ENCODE measurements around the gene SRPK2.
"Not testable (repeated sequence)": the region's sequence is repeated elsewhere in the genome, so short reads cannot be mapped to it uniquely, and the experiment has no call there.

Gene SRPK2

GRCh38 chr7:105336009-105336408 is 52.7 kb downstream of the SRPK2 start:
- Mint-ChIP-seq H3K9me3 (no peaks in the 10 kb centered on the region), H3K4me3 (no peak overlapping the region), H3K4me1 (ENCODE audit: low read depth) (peaks cover 9% of the 10 kb centered on the region)

DNA sequence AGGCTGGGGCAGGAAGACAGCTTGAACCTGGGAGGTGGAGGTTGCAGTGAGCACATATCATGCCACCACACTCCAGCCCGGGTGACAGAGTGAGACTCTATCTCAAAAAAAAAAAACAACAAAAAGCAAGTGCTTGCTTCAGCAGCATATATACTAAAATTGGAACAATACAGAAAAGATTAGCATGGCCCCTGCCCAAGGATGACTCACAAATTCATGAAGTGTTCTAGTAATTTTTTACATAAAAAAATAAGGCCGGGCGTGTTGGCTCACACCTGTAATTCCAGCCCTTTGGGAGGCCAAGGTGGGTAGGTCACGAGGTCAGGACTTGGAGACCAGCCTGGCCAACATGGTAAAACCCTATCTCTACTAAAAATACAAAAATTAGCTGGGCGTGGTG is 56.1 kb downstream of the SRPK2 start:
- H3K27ac Mint-ChIP-seq; H3K36me3 Mint-ChIP-seq (ENCODE audit: low read depth); H3K9me3 Mint-ChIP-seq; H3K4me3 Mint-ChIP-seq; H3K27me3 Mint-ChIP-seq (ENCODE audit: low read depth); H3K4me1 Mint-ChIP-seq (ENCODE audit: low read depth): not testable (repeated sequence)

More at GRCh38 chr7:105336009-105336408, 52.7 kb downstream of the SRPK2 start:
- Mint-ChIP-seq H3K27ac (no peak overlapping the region), H3K36me3 (ENCODE audit: low read depth) (no peaks in the 10 kb centered on the region), H3K27me3 (ENCODE audit: low read depth) (no peaks in the 10 kb centered on the region)

- H3K36me3 Mint-ChIP-seq (ENCODE audit: low read depth) = no peaks in the 10 kb centered on the region
- H3K4me1 Mint-ChIP-seq (ENCODE audit: low read depth) = peaks cover 9% of the 10 kb centered on the region
- H3K4me3 Mint-ChIP-seq = no peak overlapping the region
- no peaks in the 10 kb centered on the region for H3K9me3 Mint-ChIP-seq
- no peak overlapping the region for H3K27ac Mint-ChIP-seq
- no peaks in the 10 kb centered on the region for H3K27me3 Mint-ChIP-seq (ENCODE audit: low read depth)
These were observed 58.2 kb downstream of the SRPK2 start for GRCh38 chr7:105330526-105330925.

- peaks cover 13% of the 10 kb centered on the region for H3K4me1 Mint-ChIP-seq (ENCODE audit: low read depth)
- no peaks in the 10 kb centered on the region for H3K9me3 Mint-ChIP-seq
- H3K4me3 Mint-ChIP-seq = no peak overlapping the region
- no peaks in the 10 kb centered on the region for H3K36me3 Mint-ChIP-seq (ENCODE audit: low read depth)
- H3K27ac Mint-ChIP-seq = no peak overlapping the region
- H3K27me3 Mint-ChIP-seq (ENCODE audit: low read depth) = no peaks in the 10 kb centered on the region
These were observed 61.5 kb downstream of the SRPK2 start for GRCh38 chr7:105327201-105327600.

DNA sequence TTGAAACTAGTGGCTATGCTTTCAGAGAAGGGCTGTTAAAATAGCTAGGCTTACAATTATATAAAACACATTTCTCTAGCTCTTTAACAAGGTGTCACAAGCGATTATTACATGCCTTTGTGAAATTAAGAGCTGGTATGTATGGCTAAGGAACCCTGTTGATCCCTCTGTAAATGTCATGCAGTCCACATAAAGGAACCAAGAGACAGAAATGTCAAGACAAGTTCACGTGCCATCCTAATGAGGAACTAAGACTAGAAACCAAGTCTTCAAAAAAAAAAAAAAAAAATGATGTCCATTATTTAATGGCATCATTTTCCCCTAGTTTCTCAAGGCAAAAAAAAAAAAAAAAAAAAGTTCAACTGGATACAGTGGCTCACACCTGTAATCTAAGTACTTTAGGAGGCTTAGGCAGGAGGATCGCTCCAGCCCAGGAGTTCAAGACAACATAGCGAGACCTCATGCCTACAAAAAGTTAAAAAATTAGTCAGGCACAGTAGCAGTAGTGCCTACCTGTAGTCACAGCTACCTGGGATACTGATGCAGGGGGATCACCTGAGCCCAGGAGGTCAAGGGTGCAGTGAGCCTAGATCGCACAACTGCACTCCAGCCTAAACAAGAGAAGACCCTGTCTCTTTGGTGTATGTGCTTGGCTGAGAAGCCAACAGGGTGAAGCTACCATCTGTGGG is 63.4 kb downstream of the SRPK2 start:
- Mint-ChIP-seq H3K36me3 (ENCODE audit: low read depth) (peaks cover 3% of the 10 kb centered on the region), H3K4me3 (no peak overlapping the region), H3K27me3 (ENCODE audit: low read depth) (no peaks in the 10 kb centered on the region), H3K9me3 (no peaks in the 10 kb centered on the region), H3K4me1 (ENCODE audit: low read depth) (peaks cover 11% of the 10 kb centered on the region), H3K27ac (no peak overlapping the region)

DNA sequence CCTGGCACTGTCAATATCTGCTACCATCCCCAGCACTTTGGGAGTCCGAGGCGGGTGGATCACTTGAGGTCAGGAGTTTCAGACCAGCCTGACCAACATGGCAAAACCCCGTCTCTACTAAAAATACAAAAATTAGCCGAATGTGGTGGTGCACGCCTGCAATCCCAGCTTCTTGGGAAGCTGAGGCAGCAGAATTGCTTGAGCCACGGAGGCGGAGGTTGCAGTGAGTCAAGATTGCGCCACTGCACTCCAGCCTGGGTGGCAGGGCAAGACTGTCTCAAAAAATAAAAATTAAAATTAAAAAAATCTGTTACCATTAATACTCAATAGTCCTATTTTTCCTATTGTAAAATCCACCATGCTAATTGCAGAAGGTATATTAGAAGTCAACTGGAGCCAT is 64.1 kb downstream of the SRPK2 start:
- H3K9me3 Mint-ChIP-seq; H3K27ac Mint-ChIP-seq; H3K36me3 Mint-ChIP-seq (ENCODE audit: low read depth); H3K4me3 Mint-ChIP-seq; H3K27me3 Mint-ChIP-seq (ENCODE audit: low read depth): not testable (repeated sequence)
- peaks cover 11% of the 10 kb centered on the region for H3K4me1 Mint-ChIP-seq (ENCODE audit: low read depth)

DNA sequence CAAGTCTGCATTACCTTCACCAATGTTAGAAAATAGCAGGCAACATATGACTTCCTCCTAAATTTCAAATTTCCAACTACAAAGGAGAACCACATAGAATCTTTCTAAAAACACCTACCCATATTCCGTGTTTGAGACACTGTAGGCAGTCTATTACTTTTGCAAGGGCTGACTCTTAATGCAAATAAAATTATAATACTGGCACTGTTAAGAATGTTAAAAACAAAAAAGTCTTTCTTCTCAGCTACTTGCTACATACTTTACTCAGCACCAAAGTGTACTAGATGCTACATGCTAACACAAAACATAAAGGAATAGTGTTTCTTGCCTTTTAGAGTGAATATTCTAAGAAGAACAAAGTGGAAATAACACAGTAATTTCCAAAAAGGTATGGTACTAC is 65.4 kb downstream of the SRPK2 start:
- no peaks in the 10 kb centered on the region for H3K9me3 Mint-ChIP-seq
- H3K4me1 Mint-ChIP-seq (ENCODE audit: low read depth) = peaks cover 6% of the 10 kb centered on the region
- H3K4me3 Mint-ChIP-seq = no peak overlapping the region
- H3K36me3 Mint-ChIP-seq (ENCODE audit: low read depth) = peaks cover 3% of the 10 kb centered on the region
- H3K27ac Mint-ChIP-seq = no peak overlapping the region
- no peaks in the 10 kb centered on the region for H3K27me3 Mint-ChIP-seq (ENCODE audit: low read depth)

DNA sequence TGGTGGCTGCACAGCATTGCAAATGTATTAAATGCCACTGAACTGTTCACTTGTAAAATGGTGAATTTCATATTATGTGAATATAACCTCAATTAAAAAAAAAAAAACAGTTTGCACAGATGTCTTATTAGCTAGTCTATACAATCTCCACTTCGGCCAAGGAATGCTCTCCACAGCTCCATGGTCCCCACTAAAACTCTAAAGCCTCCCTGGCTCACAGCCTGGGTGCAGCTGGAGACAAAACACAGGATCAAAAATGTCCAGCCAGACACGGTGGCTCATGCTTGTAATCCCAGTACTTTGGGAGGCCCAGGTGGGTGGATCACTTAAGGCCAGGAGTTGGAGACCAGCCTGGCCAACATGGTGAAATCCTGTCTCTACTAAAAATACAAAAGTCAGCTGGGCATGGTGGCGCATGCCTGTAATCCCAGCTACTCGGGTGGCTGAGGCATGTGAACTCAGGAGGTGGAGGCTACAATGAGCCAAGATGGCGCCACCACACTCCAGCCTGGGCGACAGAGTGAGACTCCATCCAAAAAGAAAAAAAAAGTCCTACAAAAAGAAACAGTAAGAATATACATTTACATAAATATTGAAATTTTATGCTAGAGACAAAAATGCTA is 66.0 kb downstream of the SRPK2 start:
- Mint-ChIP-seq H3K4me1 (ENCODE audit: low read depth) (peaks cover 6% of the 10 kb centered on the region), H3K27ac (no peak overlapping the region), H3K4me3 (no peak overlapping the region), H3K9me3 (no peaks in the 10 kb centered on the region), H3K36me3 (ENCODE audit: low read depth) (peaks cover 3% of the 10 kb centered on the region), H3K27me3 (ENCODE audit: low read depth) (no peaks in the 10 kb centered on the region)

DNA sequence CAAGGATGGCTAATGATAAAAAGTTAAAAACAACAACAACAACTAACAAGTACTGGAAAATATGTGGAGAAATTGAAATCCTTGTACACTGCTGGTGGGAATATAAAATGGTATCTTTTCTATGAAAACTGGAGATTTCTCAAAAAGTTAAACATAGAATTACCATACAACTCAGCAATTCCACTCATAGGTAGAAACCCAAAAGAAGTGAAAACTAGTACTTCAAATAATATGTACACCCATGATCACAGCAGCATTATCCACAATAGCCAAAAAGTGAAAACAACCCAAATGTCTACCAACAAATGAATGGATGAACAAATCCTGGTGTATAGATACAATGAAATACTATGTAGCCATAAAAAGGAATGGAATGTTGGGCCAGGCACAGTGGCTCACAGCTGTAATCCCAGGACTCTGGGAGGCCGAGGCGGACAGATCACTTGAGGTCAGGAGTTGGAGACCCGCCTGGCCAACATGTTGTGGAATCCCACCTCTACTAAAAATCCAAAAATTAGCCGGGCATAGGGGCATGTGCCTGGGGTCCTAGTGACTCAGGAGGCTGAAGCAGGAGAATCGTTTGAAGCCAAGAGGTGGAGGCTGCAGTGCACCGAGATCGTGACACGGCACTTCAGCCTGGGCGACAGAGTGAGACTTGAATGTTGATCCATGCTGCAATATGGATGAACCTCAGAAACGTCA is 66.8 kb downstream of the SRPK2 start:
- peaks cover 3% of the 10 kb centered on the region for H3K36me3 Mint-ChIP-seq (ENCODE audit: low read depth)
- H3K27me3 Mint-ChIP-seq (ENCODE audit: low read depth) = no peaks in the 10 kb centered on the region
- H3K27ac Mint-ChIP-seq = no peak overlapping the region
- H3K4me1 Mint-ChIP-seq (ENCODE audit: low read depth) = peaks cover 6% of the 10 kb centered on the region
- no peaks in the 10 kb centered on the region for H3K9me3 Mint-ChIP-seq
- H3K4me3 Mint-ChIP-seq = no peak overlapping the region

DNA sequence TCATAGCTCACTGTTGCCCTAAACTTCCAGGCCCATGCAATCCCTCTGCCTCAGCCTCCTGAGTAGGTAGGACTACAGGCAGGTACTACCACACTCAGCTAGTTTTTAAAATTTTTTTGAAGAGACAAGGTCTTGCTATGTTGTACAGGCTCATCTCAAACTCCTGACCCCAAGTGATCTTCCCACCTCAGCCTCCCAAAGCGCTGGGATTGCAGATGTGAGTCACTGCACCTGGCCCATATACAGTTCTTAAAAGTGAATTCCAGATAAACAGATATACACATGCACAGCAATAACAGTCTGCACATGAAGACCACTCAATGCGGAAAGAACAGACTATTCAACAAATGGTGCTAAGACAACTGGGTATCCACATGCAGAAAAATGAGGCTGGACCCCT is 67.8 kb downstream of the SRPK2 start:
- H3K27me3 Mint-ChIP-seq (ENCODE audit: low read depth) = no peaks in the 10 kb centered on the region
- no peaks in the 10 kb centered on the region for H3K9me3 Mint-ChIP-seq
- no peak overlapping the region for H3K27ac Mint-ChIP-seq
- peaks cover 3% of the 10 kb centered on the region for H3K36me3 Mint-ChIP-seq (ENCODE audit: low read depth)
- H3K4me3 Mint-ChIP-seq = no peak overlapping the region
- H3K4me1 Mint-ChIP-seq (ENCODE audit: low read depth) = peaks cover 5% of the 10 kb centered on the region

DNA sequence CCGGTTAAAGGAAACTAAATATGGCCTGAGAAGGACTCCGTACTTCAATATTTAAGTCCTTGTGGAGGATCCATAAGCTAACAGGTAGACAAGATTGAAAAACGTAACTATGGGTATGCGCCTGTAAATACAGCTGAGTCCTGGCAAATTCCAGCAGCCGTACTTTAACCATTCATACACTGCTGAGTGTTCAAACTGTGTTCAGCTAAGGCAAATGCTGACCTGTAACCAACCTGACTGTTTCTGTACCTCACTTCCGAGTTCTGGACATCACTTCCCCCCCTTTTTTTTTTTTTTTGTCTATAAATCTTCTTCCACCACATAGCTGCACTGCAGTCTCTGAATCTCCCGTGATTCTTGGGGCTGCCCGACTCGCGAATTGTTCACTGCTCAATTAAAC is 69.1 kb downstream of the SRPK2 start:
- H3K27ac Mint-ChIP-seq = no peak overlapping the region
- H3K36me3 Mint-ChIP-seq (ENCODE audit: low read depth) = peaks cover 3% of the 10 kb centered on the region
- H3K27me3 Mint-ChIP-seq (ENCODE audit: low read depth) = no peaks in the 10 kb centered on the region
- H3K4me3 Mint-ChIP-seq = no peak overlapping the region
- H3K9me3 Mint-ChIP-seq = no peaks in the 10 kb centered on the region
- H3K4me1 Mint-ChIP-seq (ENCODE audit: low read depth) = no peaks in the 10 kb centered on the region

GRCh38 chr7:105316578-105317344 is 72.0 kb downstream of the SRPK2 start:
- Mint-ChIP-seq H3K4me1 (ENCODE audit: low read depth) (no peaks in the 10 kb centered on the region), H3K36me3 (ENCODE audit: low read depth) (peaks cover under 1% of the 10 kb centered on the region), H3K27ac (no peak overlapping the region), H3K9me3 (no peaks in the 10 kb centered on the region), H3K4me3 (no peak overlapping the region), H3K27me3 (ENCODE audit: low read depth) (no peaks in the 10 kb centered on the region)

DNA sequence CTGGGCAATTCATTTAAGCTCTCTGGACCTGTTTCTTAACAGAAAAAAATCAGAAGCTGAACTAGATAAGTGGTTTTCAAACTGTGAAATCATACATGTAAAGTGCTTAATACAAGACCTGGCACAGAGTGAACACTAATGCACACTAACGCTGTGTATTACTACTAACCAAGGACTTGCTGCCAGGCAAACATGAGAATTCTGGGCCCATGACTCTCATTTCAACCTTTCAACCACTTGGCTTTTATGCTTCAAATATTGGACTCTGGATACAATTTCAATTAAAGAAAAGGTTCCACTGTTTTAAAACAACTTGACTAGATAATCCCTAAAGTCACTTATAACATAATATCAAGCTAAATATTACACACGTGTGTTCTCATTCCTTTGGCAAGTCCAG is 73.4 kb downstream of the SRPK2 start:
- Mint-ChIP-seq H3K4me3 (no peak overlapping the region), H3K36me3 (ENCODE audit: low read depth) (peaks cover 3% of the 10 kb centered on the region), H3K27ac (no peak overlapping the region), H3K9me3 (no peaks in the 10 kb centered on the region), H3K4me1 (ENCODE audit: low read depth) (no peaks in the 10 kb centered on the region), H3K27me3 (ENCODE audit: low read depth) (no peaks in the 10 kb centered on the region)

DNA sequence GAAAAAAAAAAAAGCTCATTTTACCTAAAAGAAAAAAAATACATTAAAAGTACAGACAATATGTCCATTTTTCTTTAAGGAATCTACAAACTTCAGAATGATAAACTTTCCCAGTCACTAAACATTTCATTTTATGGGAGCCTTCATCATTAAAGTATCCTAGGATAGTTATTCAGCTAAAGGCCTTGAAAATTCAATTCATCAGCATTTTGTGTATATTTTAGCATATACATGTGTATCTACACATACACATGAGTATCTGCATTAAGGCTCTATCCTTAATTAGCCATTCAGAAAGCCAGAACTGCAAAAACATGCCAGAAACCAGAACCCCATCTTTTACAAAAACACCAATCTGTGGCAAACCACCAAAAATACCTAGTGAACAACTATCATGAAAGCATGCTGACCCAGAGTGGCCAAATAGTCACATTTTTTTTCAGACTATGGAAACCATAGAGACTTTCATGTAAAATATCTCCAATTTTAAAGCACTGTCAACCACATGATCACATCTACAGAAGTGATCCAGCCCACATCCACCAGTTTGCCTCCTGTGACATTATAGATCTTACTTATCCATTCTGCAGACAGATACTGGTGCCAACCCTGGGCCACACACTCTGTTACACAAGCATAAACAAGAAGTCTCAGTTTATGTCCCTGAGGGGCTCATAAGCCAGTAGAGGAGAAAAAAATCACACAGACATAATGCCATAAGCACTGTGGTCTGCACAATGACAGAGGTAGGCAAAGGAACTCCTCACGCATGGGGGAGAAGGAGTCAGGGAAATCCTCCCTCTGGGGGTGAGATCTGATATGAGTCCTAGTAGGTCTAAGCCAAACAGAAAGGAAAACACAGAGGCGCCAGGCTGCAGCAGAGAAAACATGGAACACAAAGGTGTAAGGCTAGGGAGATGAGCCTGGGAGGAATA is 79.2 kb downstream of the SRPK2 start:
- Mint-ChIP-seq H3K36me3 (ENCODE audit: low read depth) (peaks cover 5% of the 10 kb centered on the region), H3K4me3 (no peak overlapping the region), H3K9me3 (no peaks in the 10 kb centered on the region), H3K27me3 (ENCODE audit: low read depth) (no peaks in the 10 kb centered on the region), H3K27ac (no peak overlapping the region), H3K4me1 (ENCODE audit: low read depth) (peaks cover 34% of the 10 kb centered on the region)

All from T-helper 1 cell treated with Interleukin-12 subunit alpha and Interleukin-12 subunit beta and Interleukin-4 antibody, amounts not matched to agents 30 μg/mL and 1 μg/mL, for 36 hours (primary cell).